Myocyte (in vitro differentiated cells): Measurements from ENCODE around the gene DCAF17. TPM values are rescaled to one million over a fixed set of nuclear protein-coding genes. Genes with fewer than 3 reads are reported as not detected.

ENCODE experiments used
- DNase-seq: peaks from one replicate; pipeline ENCODE4 v3.0.0-alpha.2; 2012; ENCODE audit warnings: low read depth
- polyA plus RNA-seq: library from polyadenylated mRNA; unstranded; fragments of >200 nt; gene quantifications from one replicate; pipeline ENCODE4 v1.2.1, GENCODE V29; 2012; ENCODE audit warnings: missing spikeins
- total RNA-seq: library from RNA; depleted of rRNA; stranded (reverse); fragments of >200 nt; gene quantifications from 2 replicates; pipeline ENCODE4 v1.2.3, GENCODE V29; 2014

Gene DCAF17, protein sequence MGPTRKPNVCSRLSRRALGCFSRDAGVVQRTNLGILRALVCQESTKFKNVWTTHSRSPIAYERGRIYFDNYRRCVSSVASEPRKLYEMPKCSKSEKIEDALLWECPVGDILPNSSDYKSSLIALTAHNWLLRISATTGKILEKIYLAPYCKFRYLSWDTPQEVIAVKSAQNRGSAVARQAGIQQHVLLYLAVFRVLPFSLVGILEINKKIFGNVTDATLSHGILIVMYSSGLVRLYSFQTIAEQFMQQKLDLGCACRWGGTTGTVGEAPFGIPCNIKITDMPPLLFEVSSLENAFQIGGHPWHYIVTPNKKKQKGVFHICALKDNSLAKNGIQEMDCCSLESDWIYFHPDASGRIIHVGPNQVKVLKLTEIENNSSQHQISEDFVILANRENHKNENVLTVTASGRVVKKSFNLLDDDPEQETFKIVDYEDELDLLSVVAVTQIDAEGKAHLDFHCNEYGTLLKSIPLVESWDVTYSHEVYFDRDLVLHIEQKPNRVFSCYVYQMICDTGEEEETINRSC
- total RNA-seq = 18.9 and 24.1 TPM in 2 replicates
- 9.0 TPM for polyA plus RNA-seq

DNA sequence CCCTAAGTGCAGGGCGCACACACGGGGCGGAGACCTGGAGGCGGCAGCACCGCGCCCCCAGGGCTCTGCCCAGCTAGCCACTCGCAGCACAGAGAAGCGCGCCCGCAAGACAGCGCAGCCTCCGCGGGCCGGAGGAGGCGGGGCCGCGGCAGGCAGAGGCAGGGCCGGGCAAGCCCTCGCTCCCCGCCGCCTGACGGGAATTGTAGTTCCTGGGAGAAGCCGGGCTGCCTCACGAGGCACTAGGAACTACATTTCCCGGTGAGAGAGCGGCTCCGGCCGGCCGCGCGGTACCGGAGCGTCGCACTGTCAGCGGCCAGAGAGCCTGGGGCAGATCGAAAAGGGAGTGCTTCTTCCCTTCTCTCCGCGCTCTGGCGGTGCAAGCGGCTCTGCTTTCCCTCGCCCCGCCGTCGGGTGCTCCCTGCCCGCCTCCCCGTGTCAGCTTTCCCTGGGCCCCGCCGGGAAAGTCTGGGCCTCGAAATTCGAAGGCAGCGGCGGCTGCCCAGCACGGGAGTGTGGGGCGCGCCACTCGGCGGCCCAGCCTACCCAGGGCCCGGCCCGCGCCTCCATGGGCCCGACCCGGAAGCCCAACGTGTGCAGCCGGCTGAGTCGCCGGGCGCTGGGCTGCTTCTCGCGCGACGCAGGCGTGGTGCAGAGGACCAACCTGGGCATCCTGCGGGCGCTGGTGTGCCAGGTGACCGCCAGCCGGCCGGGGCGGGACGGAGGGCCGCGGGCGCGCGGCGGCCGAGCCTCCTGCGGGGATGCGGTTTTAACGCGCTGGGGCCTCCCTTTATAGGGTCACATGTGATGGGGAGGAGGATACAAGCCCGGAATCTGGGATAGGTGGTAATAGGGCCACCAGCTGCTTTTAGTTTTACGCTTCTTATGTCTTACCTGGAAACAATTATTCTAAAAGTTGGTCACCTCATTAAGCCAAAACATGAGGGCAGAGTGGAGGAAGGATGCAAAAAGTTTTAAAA is at the start of gene DCAF17:
Gene DCAF17, plus strand, starts transcription at position 214 of the 977 bp plus-strand sequence. Its CDS starts 352 bp downstream, at position 566.
- DNase-seq = peak; percentile 98

DNA sequence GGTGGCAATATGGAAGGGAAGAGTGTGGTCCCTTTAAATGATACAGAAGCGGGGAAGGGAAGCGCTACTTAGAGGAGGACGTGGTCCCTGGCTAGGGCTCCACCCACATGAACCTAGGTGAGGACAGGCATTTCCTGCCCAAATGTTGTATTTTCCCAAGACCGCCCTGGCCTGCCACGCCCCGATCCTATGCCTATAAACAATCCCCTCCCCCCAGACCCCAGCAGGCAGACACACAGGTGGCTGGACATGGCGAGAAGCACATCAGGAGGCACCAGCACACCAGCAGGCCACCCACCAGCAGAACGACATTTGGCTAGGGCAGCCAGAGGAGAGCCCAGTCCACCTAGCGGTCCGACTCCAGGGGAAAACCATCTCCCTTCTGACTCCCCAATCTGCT is 47.4 kb upstream of the DCAF17 start:
- no peak for DNase-seq

DNA sequence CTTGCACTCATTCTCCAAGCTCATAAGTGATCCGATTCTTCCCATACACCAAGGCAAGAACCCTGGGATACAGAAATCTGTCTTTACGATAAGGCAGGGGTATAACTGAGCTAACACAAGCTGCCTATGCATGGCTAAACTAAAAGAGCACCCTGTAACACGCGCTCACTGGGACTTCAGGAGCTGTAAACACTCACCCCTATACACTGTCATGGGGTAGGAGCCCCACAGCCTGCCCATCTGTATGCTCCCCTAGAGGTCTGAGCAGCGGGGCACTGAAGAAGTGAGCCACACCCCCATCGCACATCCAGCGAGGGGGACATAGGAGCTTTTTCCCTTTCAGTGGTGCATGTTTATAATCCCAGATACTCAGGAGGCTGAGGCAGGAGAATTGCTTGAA is 47.0 kb upstream of the DCAF17 start:
- no peak for DNase-seq

DNA sequence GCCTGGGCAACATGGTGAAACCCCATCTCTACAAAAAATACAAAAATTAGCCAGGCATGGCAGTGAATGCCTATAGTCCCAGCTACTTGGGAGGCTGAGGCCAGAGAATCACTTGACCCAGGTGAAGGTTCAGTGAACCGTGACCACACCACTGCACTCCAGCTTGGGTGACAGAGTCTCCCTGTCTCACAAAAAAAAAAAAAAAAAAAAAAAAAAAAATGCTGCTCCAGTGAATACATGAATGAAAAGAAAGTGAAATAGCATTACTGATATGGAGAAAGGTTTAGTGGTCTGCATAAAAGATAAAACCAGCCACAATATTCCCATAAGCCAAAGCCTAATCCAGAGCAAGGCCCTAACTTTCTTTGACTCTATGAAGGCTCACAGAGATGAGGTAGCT is 44.7 kb upstream of the DCAF17 start:
- no peak for DNase-seq

DNA sequence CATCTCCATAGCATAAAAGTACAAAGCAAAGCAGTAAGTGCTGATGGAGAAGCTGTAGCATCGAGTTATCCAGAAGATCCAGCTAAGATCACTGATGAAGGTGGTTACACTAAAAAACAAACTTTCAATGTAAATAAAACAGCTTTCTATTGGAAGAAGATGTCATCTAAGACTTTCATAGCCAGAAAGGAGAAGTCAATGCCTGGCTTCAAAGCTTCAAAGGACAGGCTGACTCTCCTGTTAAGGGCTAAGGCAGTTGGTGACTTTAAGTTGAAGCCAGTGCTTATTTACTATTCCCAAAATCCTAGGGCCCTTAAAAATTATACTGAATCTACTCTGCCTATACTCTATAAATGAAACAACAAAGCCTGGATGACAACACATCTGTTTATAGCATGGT is 44.2 kb upstream of the DCAF17 start:
- DNase-seq = no peak

DNA sequence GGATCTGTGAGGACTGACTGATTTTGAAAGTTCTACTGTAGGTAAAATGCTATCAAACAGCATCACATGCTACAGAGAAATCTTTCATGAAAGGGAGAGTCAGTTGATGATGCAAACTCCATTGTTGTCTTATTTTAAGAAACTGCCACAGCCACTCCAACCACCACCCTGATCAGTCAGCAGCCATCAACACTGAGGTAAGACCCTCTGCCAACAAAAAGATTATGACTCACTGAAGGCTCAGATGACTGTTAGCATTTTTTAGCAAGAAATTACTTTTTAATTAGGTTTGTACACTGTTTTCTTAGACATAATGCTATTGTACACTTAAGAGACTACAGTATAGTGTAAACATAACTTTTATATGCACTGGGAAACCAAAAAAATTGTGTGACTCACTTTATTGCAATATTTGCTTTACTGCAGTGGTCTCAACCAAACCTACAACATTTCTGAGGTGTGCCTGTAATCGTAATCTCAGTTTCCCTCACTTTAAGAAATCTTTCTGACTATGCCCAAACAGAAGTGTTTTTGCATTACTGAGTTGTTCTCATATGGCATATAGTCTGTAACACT is 43.0 kb upstream of the DCAF17 start:
- peak; percentile 78 for DNase-seq

DNA sequence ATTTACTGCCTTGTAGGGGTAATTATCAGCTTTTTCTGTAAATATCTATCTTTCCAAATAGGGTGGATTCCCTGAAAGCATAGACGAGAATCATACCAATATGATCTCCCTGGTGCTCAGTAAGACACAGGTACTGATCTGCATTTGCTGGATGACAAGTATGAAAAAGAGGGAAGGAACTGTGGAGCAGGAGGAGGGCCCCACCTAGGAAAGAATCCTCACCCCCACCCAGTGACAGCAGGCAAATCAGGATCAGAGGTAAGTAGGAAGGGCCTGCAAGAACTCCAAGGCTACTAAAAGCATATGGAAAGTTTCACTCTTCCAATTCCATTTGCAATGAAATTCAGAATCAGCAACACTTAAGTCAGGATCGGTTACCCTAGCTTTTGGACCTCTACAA is 42.5 kb upstream of the DCAF17 start:
- DNase-seq = peak; percentile 24

DNA sequence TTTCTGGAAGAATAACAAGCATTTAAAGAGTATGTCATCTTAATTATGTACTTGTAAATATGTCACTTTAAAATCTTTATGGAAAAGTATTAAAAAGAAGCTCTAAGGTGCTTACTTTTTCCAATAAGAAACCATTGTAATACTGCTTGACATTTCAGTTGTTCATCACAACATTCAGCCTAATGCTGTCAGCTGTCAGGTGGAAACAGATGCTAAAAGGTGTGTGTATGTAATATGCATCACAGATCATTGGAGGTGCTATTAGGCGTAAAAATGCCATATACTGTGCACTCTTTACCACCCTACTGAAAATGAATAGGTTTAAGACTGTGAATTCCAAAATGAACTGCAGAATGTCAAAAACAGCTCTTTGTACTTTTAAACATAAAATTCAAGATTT is 40.5 kb upstream of the DCAF17 start:
- no peak for DNase-seq

DNA sequence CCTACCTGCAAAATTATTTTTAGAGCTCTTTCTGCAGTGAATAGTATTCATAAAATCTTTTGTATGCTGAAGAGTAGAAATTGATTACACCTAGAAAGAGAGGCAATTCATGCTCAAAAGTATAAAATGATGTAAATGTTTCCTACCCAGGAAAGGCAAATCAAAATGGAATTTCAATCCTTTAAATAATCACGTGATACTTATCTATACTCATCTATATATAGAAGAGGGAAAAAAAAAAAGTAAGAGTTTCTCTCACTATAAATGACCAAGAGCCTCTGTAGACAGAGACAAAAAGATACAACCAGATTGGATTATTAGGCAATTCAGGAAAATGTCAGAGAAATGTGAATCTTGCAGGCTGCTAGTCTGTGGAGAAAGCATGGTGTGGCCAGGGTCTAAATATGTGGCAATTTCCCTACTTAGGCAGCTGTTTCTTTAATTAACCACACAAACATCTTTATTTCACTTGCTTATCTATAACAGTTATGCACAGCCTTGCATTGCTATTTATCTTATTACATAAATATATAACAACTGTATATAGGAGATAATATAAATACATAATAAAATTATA is 39.8 kb upstream of the DCAF17 start:
- DNase-seq = no peak

DNA sequence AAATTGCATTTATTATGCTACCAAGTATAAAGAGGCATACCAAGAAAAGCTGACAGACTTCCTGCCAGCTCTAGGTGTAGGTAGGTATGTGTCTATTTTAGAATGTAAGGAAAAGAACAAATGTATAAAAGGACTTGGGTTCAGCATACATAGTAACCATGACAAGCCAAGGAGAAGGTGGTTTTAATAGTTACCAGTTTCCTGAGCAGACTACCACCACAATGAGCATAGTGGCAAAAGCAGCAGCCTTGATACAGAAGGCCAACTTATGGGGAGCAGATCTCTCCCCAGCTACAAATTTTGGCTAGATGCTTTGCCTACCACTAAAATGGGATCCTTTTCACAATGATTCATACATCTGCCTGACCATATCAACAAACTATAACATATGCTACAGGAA is 34.7 kb upstream of the DCAF17 start:
- DNase-seq = no peak

DNA sequence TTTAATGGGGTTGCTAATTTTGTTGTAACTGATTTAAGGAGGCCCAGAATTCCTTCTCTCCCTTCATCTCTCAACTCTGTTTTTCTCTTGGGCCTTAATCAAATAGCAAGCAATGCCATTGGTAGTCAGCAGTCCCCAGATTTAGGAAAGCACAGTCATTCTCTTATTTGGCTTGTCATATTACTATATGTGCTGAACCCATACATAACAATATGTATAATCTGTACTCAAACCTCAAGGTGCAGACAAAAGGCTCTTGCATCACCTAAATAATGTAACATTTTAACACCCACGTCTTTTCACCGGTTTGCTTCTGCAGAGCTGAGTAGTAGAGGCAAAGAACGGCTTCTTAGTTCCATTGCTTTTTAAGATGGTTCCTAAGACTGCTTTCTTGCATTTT is 33.6 kb upstream of the DCAF17 start:
- DNase-seq = no peak

DNA sequence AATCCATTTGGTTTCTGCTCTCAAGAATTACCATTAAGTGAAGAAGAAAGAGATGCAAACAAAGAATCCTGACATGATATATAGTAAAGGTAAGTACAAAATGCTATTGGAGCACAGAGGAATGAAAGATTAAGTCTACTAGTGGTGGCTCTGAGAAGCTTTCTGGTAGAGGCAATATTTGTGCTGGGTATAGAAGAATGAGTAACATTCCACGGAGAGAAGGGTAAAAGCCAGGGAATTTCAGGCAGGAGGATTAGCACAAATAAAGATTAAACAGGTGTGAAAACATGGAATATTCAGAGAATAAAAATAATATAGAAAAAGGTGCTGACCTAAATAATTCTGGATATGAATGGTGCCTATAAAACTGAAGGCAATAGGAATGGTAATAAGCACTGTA is 32.1 kb upstream of the DCAF17 start:
- DNase-seq = no peak

DNA sequence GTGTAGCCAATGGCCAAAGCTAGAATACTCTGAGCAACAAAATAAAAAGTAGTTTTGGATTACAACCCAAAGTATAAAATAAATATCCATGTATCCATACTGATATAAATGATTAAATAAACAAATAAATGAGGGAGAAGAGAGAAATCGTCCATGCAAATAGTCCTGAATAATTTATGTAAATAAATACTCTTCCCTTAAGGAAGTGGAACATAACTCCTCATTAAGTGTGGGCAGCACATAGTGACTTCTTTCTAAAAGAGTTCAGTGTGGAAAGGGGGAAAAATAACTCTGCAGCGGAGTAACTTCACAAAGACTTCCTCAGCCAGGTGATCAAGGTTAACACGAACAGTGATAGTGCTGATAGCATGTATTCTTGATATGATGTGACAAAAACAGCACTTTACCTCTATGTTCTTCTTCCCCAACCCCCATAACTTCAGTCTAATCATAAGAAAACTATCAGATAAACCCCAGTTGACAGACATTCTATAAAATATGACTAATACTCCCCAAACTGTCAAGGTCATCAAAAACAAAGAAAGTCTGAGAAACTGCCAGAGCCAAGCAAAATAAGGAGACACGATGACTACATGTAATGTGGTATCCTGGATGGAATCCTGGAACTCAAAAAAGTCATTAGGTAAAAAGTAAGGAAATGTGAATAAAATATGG is 31.0 kb upstream of the DCAF17 start:
- DNase-seq = no peak

DNA sequence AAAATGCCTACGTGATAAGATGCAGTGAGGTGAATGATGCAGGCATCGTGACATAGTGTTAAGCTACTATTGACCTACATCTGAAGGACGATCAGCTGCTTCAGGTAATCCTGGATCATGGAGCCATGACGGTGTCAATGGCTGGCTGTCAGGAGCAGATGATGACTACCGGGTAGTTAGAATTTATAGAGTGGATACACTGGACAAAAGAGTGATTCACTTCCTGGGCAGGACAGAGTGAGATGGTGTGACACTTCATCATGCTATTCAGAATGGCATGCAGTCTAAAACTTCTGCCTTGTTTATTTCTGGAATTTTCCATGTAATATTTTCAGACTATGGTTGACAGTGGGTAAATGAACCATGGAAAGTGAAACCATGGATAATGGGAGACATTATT is 29.8 kb upstream of the DCAF17 start:
- peak; percentile 60 for DNase-seq

DNA sequence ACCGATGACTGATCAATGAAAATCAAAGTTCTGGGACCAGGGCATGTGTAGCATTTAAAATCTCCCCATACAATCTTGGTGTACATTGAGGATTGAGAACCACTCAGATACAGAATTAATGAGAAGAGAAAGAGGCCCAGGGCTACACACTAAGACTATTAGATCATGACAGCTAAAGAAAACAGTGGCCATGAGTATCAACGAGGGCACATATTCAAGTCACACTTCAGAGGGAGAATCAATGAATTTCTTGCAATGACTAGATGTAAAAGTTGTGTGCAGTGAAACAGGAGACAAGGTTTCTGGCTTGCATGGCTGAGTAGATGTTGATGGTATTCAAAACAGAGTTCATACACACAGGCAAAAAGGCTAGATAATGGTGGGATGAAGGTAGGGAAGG is 29.3 kb upstream of the DCAF17 start:
- no peak for DNase-seq

DNA sequence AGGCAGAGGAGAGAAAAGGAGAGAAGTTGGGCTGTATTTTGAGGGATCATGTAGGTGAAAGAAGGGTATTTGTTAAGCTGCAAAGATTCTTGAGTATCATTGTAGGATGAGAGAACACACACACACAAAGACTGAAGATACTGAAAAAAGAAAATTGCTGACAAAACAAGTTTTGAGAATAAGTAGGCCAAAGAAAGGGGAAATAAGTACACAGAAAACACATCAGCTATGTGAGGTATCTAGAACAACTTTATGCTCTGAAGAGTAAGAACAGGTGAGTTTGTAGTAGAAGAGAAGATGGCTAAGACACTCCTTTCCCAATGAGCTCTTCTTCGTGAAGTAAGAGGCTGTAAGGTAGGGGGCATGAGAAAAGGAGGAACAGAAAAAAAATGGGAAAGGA is 28.5 kb upstream of the DCAF17 start:
- DNase-seq = no peak

DNA sequence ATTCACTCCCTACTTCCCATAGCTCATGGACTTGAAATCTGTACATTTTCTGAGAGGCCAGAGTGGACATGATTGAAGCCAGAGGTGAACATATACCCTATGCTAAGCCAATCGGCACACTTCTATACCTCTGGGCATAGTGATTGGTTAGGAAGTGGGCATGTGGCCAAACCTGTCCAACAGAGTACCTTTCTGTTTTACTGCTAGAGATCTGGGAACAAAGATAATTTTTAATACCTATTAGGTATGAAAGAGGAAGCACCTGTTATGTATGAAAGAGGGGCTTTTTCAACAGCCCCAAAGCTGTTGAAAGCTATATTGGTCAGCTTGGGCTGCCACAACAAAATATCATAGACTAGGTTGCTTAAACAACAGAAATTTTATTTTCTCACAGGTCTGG is 28.0 kb upstream of the DCAF17 start:
- no peak for DNase-seq

DNA sequence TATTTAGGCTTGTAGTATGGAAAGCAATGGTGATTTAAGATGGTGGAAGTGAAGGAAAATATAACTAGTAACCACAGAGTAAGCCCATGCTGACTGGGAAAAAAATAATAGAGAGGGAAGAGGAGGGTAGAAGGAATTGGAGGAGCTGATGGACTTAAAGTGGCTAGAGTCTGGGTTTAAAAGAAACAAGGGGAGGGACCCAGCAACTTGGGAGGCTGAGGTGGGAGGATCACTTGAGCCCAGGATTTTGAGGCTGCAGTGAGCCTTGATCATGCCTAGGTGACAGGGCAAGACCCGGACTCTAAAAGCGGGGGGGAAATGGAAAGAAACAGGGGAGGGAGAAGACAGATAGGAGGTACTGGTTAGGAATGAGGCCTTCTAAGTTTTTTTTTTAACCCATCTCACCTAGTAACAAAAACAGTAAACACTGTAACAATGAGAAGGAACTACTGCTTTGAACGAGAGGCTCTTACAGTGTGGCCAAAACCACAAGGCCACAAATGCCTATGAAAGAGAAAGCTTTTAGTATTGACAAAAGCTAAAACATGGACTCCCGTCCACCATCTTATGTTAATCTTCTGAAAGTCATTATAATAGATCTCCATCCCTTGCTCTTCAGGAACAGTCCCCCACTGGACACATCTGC is 26.9 kb upstream of the DCAF17 start:
- peak; percentile 29 for DNase-seq

DNA sequence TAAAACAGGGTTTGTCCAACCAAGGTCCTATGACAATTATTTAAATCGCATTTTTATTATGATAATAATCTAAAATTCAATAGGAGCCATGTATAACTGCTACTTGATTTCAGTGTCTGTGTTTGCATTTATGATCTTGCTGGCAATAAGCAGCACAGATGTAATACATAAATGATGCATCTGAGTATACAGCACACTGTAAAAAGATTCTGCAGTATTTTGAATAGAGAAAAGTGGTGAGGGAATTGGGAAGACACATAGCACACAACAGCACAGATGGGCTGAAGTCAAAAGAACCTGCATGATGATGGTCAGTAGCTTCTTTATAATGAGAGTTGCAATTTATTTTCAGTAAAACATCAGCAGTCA is 26.4 kb upstream of the DCAF17 start:
- DNase-seq = no peak

DNA sequence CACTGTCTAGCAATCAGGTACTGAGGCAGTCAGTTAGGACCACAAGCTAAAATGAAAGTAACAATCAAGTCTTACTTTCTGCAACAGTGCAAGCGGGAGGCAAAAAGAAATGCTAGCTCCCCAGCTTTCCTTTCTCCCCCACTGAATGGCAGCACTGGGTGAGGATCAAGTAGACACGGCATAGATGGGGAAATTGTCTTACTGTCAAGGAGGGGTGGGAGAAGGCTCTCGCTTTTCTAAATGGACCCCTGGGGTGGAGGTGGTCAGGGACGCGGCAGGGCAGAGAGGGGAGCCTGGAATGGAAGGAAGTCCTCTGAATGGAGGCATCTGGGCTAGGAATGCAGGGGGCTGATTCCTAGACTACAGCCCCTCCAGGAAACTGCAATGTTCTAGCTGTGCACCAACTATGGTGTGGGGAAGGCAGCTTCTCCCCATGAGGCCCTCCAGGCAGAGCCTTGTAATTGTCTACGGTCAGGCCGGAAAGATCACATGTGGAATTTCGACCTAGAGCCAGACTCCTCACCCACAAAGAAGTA is 24.5 kb upstream of the DCAF17 start:
- no peak for DNase-seq
